ENCODE results near the gene UBE2G2.

Gene UBE2G2

DNA sequence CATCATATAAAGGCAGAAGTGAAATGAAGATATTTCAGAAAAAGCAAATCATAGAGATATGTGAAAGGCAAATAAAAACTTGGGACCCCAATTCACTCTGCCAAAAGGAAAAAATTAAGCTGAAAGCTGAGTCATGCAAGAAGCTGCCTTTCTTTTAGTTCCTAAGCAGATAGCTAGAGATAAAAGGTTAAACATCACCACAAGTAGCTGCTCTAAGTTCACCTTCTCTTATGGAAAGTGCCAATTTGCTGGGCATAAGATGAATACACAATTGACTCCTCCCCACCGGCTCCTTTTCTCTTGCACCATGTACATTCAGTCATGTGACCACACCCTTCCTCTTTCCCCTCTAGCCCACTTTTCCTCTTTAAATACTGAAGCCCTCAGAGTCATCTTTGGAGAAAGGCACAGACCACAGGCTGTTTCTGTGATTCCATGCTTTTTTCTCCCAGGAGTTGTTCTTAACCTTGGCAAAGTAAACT is 21.6 kb upstream of the UBE2G2 start:
- peaks cover 80% of the 10 kb centered on the region for H3K9me3 ChIP-seq (ENCODE audit: insufficient read depth, low read length)
- H3K36me3 ChIP-seq (ENCODE audit: insufficient read depth, insufficient read length, low read length), result no peaks in the 10 kb centered on the region
- H3K4me1 ChIP-seq (ENCODE audit: insufficient read depth, insufficient read length), result peaks cover 2% of the 10 kb centered on the region
- DNase-seq (ENCODE audit: low read depth, low spot score), result no peak
- H3K9ac ChIP-seq (ENCODE audit: insufficient read length, low read depth), result no peak overlapping the region
- H3K27me3 ChIP-seq (ENCODE audit: insufficient read depth, insufficient read length), result no peaks in the 10 kb centered on the region
- TF ChIP-seq ZNF274 (IDR thresholded peaks at IDR 0.05; ENCODE audit: low read depth, low read length) (no peak), SUZ12 (IDR thresholded peaks at IDR 0.05; ENCODE audit: extremely low read depth, insufficient read depth, insufficient read length) (no peak), YY1 (IDR thresholded peaks at IDR 0.05; ENCODE audit: insufficient read depth, insufficient read length) (no peak)
- no peak overlapping the region for H3K4me3 ChIP-seq (ENCODE audit: insufficient read length, low read depth)

DNA sequence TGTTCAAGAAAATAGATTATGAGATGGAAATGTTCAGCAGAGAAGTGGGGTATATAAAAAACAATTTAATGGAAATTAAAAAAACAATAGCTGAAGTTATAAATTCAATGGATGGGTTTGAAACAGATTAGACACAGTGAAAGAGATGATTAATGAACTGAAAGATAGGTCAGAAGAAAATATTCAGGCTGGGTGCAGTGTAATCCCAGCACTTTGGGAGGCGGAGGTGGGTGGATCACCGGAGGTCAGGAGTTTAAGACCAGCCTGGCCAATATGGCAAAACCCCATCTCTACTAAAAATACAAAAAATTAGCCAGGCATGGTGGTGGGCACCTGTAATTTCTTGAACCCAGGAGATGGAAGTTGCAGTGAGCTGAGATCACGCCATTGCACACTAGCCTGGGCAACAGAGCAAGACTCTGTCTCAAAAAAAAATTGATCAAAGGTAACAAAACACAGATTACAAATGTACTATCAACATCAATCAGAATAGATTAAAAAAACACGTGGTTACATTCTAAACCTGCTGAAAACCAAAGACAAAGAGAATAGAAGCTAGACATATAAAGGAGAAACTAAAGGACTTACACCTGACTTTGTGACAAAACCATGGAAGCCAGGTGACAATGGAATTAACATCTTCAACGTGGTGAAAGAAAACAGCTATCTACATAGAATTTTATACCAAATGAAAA is 21.0 kb upstream of the UBE2G2 start:
- H3K4me3 ChIP-seq (ENCODE audit: insufficient read length, low read depth), result no peak overlapping the region
- no peaks in the 10 kb centered on the region for H3K36me3 ChIP-seq (ENCODE audit: insufficient read depth, insufficient read length, low read length)
- no peak overlapping the region for H3K9ac ChIP-seq (ENCODE audit: insufficient read length, low read depth)
- DNase-seq (ENCODE audit: low read depth, low spot score), result no peak
- no peaks in the 10 kb centered on the region for H3K27me3 ChIP-seq (ENCODE audit: insufficient read depth, insufficient read length)
- TF ChIP-seq ZNF274 (IDR thresholded peaks at IDR 0.05; ENCODE audit: low read depth, low read length) (no peak), YY1 (IDR thresholded peaks at IDR 0.05; ENCODE audit: insufficient read depth, insufficient read length) (no peak), SUZ12 (IDR thresholded peaks at IDR 0.05; ENCODE audit: extremely low read depth, insufficient read depth, insufficient read length) (no peak)
- H3K9me3 ChIP-seq (ENCODE audit: insufficient read depth, low read length), result peaks cover 74% of the 10 kb centered on the region
- peaks cover 2% of the 10 kb centered on the region for H3K4me1 ChIP-seq (ENCODE audit: insufficient read depth, insufficient read length)

DNA sequence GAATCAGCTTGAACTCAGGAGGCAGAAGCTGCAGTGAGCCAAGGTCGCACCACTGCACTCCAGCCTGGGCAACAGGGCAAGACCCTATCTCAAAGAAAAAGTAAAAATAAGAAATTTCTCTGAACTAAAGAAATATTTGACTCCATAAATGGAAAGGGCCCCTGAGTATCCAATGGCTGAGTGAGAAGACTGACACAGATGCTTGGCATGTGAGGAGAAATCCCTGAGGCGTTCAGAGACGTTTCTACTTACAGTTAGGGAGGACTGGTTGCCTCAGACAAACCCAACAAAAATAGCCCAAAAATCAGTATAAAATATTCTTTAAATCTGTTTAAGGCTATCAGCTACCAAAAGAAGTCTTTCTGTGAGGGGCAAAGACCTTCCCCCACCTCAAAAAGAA is 19.2 kb upstream of the UBE2G2 start:
- no peaks in the 10 kb centered on the region for H3K27me3 ChIP-seq (ENCODE audit: insufficient read depth, insufficient read length)
- H3K36me3 ChIP-seq (ENCODE audit: insufficient read depth, insufficient read length, low read length), result peaks cover 5% of the 10 kb centered on the region
- no peak overlapping the region for H3K9ac ChIP-seq (ENCODE audit: insufficient read length, low read depth)
- H3K4me1 ChIP-seq (ENCODE audit: insufficient read depth, insufficient read length), result peaks cover 4% of the 10 kb centered on the region
- DNase-seq (ENCODE audit: low read depth, low spot score), result no peak
- H3K9me3 ChIP-seq (ENCODE audit: insufficient read depth, low read length), result peaks cover 56% of the 10 kb centered on the region
- no peak for TF ChIP-seq YY1 (IDR thresholded peaks at IDR 0.05; ENCODE audit: insufficient read depth, insufficient read length)
- TF ChIP-seq SUZ12 (IDR thresholded peaks at IDR 0.05; ENCODE audit: extremely low read depth, insufficient read depth, insufficient read length), result no peak
- no peak for TF ChIP-seq ZNF274 (IDR thresholded peaks at IDR 0.05; ENCODE audit: low read depth, low read length)
- H3K4me3 ChIP-seq (ENCODE audit: insufficient read length, low read depth), result no peak overlapping the region

DNA sequence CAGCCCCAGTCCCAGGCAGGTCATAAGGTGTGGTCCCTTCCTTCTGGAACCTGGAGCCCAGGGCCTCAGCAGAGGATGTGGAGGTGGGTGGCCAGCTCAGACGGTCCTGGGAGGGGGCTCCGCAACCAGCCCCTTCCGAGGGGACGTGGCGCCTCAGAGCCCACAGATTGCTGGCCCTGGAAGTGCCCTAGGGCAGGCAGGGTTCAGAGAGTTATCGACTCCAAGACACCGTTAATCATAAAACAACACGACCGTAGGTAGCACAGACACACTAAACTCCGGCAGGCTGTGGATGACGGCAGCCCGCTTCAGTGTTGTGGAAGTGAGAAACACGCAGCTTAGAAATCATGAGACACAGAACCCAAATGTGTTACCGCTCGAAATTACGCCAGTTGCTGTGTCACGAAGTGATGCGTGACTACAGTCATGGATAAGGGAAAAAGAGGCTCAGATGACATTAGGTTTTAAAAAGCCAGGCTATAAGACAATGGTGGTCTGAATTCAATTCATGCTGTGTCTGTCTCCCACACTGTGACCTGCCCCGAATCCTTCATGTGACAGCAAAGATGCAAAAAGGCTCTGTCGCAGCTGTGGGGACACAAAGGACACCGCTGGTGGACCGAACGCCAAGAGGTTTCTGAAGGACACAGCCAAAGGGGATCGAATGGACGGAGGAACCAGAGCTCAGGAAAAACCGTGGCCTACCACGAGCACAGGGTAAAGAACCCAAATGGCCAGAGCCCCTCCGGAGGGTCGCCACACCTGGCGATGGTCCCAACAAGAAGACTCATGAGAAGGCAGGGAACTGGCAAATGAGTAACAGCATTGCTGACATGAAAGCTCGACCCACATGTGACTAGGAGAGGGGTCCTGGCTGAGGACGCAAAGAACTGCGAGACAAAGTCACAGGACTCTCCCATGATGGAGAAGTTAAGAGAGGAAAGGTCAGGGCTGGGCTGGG is 17.9 kb upstream of the UBE2G2 start:
- H3K9ac ChIP-seq (ENCODE audit: insufficient read length, low read depth), result no peak overlapping the region

DNA sequence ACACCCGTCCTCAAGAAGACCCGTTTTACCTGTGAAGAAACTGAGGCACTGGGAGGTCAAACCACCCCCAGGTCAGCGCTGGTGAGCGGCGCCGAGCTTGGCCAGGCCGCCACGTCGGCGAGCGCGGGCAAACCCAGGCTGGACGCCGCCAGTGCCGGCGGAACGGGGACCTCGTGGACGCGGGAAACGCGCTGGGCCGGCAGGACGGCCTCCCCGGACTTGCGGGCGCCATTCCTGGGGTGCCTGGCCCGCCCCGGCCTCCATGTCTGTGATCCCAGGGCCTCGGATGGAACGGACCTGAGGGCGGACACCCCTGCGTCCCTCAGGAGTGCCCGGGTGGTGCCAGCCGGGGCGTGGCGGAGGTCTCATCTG is 17.0 kb upstream of the UBE2G2 start:
- peak overlapping the region; percentile 76 for H3K9ac ChIP-seq (ENCODE audit: insufficient read length, low read depth)
- peak overlapping the region; percentile 65 for H3K4me3 ChIP-seq (ENCODE audit: insufficient read length, low read depth)
- H3K9me3 ChIP-seq (ENCODE audit: insufficient read depth, low read length), result peaks cover 50% of the 10 kb centered on the region
- no peak for DNase-seq (ENCODE audit: low read depth, low spot score)
- no peak for TF ChIP-seq SUZ12 (IDR thresholded peaks at IDR 0.05; ENCODE audit: extremely low read depth, insufficient read depth, insufficient read length)
- no peak for TF ChIP-seq YY1 (IDR thresholded peaks at IDR 0.05; ENCODE audit: insufficient read depth, insufficient read length)
- TF ChIP-seq ZNF274 (IDR thresholded peaks at IDR 0.05; ENCODE audit: low read depth, low read length), result no peak
- peaks cover 12% of the 10 kb centered on the region for H3K4me1 ChIP-seq (ENCODE audit: insufficient read depth, insufficient read length)
- H3K36me3 ChIP-seq (ENCODE audit: insufficient read depth, insufficient read length, low read length), result peaks cover 21% of the 10 kb centered on the region
- H3K27me3 ChIP-seq (ENCODE audit: insufficient read depth, insufficient read length), result no peaks in the 10 kb centered on the region

More for the DNA sequence above, 17.9 kb upstream of the UBE2G2 start:
- peaks cover 15% of the 10 kb centered on the region for H3K36me3 ChIP-seq (ENCODE audit: insufficient read depth, insufficient read length, low read length)
- no peaks in the 10 kb centered on the region for H3K27me3 ChIP-seq (ENCODE audit: insufficient read depth, insufficient read length)
- TF ChIP-seq YY1 (IDR thresholded peaks at IDR 0.05; ENCODE audit: insufficient read depth, insufficient read length), result no peak
- TF ChIP-seq ZNF274 (IDR thresholded peaks at IDR 0.05; ENCODE audit: low read depth, low read length), result no peak
- no peak for TF ChIP-seq SUZ12 (IDR thresholded peaks at IDR 0.05; ENCODE audit: extremely low read depth, insufficient read depth, insufficient read length)
- no peak overlapping the region for H3K4me3 ChIP-seq (ENCODE audit: insufficient read length, low read depth)
- H3K4me1 ChIP-seq (ENCODE audit: insufficient read depth, insufficient read length), result peaks cover 12% of the 10 kb centered on the region
- peaks cover 56% of the 10 kb centered on the region for H3K9me3 ChIP-seq (ENCODE audit: insufficient read depth, low read length)
- no peak for DNase-seq (ENCODE audit: low read depth, low spot score)

DNA sequence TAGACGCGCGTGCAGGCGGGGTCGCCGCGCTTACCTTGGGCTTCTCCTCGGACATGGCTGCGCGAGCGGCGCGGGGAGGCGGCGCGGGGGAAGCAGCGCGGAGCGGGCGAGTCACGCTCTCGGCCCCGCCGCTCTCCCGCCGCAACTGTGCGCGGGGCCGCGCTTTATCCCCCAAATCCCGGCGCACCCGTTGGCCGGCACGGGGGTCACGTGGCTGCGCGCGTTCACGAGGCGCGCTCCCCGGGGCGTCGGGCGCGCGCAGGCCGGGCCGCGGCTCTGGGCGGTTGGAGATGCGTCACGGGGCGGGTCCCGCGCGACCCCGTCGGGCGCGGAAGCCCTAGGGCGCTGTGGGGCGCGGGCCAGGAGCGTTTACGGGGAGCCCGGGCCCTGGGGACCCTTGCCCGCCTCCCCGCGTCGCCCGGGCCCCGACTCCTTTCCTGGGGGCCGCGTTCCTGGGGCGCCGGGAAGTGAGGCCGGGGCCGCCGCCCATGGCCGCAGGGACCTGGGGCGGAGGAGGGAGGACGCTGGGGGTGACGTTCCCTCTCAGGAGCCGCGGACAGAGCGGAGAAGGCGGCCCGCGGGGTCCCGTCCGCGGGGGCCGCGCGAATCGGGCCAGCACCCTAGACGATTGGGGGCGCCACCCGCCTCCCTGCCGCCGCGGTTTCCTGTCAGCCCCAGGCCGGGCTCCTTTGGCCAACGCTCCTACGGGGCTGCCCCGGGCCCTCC is 16.5 kb upstream of the UBE2G2 start, which contains the start of gene SUMO3:
SUMO3 (minus strand) TSS at position 149 of the 726 bp plus-strand sequence; CDS start at position 55, 94 bp downstream.
- Histone ChIP-seq H3K27me3 (ENCODE audit: insufficient read depth, insufficient read length) (no peaks in the 10 kb centered on the region), H3K9ac (ENCODE audit: insufficient read length, low read depth) (peak within 1 kb of the TSS; percentile 84), H3K9me3 (ENCODE audit: insufficient read depth, low read length) (peaks cover 45% of the 10 kb centered on the region), H3K36me3 (ENCODE audit: insufficient read depth, insufficient read length, low read length) (peaks cover 26% of the 10 kb centered on the region), H3K4me1 (ENCODE audit: insufficient read depth, insufficient read length) (peaks cover 12% of the 10 kb centered on the region), H3K4me3 (ENCODE audit: insufficient read length, low read depth) (peak within 1 kb of the TSS; percentile 73)
- TF ChIP-seq YY1 (IDR thresholded peaks at IDR 0.05; ENCODE audit: insufficient read depth, insufficient read length), result no peak
- no peak for TF ChIP-seq SUZ12 (IDR thresholded peaks at IDR 0.05; ENCODE audit: extremely low read depth, insufficient read depth, insufficient read length)
- TF ChIP-seq ZNF274 (IDR thresholded peaks at IDR 0.05; ENCODE audit: low read depth, low read length), result no peak
- peak; percentile 72 for DNase-seq (ENCODE audit: low read depth, low spot score)

All from NT2/D1 (cell line).